GM21786 (cell line): ENCODE measurements around the gene STOML1.
A peak's percentile ranks its signal among the peaks of the same experiment; 100 is the strongest.
"Not testable (repeated sequence)": the region's sequence is repeated elsewhere in the genome, so short reads cannot be mapped to it uniquely, and the experiment has no call there.

Experiments used
- ATAC-seq: cut with Tn5 transposase; IDR thresholded peaks from one replicate; pipeline ENCODE4 v1.9.1; 2021; ENCODE audit not compliant: unreplicated experiment

STOML1 gene

DNA sequence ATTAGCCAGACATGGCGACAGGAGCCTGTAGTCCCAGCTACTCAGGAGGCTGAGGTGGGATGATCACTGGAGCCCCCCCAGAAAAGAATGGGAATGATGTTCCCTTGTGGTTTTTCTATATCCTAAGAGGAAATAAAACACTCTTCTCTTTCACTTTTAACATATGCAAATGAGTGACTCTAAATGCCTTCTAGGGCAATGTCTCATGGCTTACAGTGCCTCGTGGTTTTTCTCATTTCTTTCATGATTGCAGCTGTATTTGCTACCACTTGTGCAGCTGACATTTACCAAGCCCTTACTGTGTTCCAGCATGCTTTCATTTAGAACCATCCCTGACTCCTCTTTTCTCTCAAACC lies 26.4 kb downstream of the STOML1 start:
- peak; percentile 73 for ATAC-seq

- ATAC-seq: peak; percentile 21
Measured at GRCh38 chr15:73965094-73965757, 26.9 kb downstream of the STOML1 start.

DNA sequence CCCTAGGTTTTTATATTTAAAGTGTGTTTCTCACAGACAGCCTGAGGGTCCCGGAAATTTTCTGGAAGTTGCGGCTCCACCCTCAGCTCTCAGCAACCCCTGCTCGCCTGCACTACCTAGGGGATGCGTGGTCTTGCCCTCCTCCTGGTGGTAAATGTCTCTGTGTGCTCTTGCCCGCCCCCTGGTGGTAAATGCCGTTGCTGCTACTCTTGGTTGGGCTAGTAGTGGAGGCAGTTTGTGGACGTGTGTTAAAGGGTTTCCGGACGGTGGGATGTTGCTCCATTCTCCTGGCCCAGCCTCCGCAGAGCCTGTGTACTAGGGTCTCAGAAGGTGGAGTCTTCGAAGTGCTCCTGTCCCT lies 27.4 kb downstream of the STOML1 start:
- ATAC-seq: no peak

DNA sequence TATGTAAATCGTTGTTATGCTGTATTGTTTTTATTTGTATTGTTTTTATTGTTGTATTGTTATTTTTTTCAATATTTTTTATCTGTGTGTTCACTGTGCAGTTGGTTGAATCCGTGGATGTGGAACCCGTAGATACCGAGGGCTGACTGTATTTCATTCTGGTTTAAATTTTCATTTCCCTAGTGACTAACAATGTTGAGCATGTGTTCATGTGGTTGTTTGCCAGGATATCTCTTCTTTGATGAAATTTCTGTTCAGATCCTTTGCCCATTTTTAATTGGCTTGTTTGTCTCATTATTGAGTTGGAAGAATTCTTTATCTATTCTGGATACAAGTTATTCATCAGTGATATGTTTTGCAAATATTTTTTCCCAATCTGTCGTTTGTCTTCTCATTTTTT lies 29.7 kb downstream of the STOML1 start:
- ATAC-seq: no peak

- not testable (repeated sequence) for ATAC-seq
Measured at GRCh38 chr15:73960472-73961070, 31.5 kb downstream of the STOML1 start.

GRCh38 chr15:73959801-73960200 lies 32.3 kb downstream of the STOML1 start:
- no peak for ATAC-seq

DNA sequence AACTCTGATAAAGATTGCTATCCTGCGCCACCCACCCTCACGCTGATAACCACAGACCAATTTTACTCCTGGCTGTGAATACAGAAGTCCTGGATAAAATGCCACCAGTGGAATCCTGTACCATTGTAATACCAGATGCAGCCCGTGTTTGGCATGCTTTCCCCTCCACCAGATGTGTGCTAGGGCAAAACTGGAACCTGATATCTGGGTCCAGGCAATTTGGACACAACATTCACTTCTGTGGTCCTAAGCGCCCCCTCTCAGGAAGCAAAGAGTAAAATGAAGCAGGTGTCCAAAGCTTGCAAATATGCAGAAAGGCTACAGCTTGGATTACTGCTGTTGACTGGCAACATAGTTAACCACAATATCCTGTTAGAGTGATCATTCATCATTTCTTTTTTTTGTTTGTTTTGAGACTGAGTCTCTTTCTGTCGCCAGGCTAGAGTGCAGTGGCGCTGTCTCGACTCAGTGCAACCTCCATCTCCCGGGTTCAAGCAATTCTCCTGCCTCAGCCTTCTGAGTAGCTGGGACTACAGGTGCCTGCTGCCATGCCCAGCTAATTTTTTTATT lies 33.0 kb downstream of the STOML1 start:
- no peak for ATAC-seq

DNA sequence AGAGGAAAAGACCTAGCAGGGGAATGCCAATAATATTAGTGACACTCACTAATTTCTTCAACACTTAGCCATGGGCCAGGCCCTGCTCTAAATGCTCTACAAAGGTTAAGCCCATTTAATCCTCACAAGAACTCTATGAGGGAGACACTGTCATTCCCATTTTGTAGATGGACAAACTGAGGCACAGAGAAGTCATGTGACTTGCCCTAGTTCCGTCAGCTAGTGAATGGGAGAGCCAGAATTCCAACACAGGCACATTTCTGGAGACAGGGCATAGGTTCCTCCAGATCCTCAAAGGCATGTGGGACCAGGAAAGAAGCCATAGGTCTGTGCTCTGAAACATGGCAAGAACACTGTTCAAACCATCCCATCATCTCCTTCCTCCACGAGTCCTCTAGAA lies 34.3 kb downstream of the STOML1 start:
- no peak for ATAC-seq

- ATAC-seq: no peak
Measured at GRCh38 chr15:73957276-73957675, 34.8 kb downstream of the STOML1 start.

DNA sequence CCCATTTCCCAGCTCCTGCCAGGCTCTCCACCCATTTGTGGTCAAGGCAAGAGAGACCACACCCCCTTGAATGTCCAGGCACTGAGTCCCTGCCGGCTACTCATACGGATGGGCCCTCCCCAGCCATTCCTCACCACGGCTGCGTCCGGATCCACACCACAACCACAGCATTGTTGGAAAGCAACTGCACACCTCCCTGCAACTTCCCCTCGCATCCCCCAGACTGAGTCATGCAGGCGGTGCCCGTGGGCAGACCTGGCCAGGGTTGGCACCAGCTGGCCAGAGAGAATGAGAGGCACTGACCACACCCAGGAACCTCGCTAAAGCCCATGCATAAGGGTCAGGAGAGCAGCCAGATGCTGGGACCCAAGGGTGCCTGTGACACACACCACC lies 35.4 kb downstream of the STOML1 start:
- ATAC-seq: no peak

DNA sequence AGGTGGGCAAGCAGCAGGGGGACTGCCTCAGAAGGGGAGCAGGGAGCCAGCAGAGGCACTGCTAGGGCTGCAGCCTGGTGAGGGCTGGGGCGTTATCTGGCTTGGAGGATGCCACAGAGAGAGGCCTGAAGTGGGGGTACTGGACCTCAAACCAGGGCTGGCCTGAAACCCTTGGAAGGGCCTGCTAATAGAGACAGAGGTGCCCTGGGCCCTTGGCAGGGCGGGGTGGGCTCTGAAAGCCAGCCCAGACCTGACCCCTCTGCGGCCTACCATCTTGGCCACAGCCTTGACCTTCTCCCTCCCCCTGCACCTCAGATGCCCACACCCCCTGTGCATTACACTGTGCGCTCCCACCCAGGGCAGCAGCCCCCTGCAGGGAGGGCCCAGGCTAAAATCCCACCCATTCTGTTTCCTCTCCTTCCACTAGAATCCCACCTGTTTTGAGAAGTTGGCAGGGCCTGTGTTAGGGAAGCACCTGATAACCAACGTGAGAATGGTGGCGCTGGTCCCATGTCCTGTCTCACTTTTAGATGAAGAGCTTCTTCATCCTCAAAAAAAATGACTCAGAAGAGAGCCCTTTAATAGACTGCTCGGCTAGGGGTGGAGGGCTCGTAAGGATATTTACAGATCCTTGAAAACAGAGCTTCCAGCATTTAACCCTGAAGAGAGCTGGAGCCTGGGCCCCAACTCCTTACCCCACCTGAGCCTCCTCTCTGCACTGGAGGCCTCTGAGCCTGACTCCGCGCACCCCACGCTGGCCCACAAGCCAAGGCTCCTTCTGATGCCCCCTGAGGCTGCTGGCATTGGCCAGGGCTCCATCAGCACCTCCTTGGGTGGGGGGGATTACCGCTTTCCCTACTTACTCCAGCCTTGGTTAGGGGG lies 36.0 kb downstream of the STOML1 start:
- ATAC-seq: no peak

GRCh38 chr15:73955326-73955725 lies 36.8 kb downstream of the STOML1 start:
- ATAC-seq: no peak

GRCh38 chr15:73954188-73955145 lies 37.6 kb downstream of the STOML1 start:
- ATAC-seq: no peak

DNA sequence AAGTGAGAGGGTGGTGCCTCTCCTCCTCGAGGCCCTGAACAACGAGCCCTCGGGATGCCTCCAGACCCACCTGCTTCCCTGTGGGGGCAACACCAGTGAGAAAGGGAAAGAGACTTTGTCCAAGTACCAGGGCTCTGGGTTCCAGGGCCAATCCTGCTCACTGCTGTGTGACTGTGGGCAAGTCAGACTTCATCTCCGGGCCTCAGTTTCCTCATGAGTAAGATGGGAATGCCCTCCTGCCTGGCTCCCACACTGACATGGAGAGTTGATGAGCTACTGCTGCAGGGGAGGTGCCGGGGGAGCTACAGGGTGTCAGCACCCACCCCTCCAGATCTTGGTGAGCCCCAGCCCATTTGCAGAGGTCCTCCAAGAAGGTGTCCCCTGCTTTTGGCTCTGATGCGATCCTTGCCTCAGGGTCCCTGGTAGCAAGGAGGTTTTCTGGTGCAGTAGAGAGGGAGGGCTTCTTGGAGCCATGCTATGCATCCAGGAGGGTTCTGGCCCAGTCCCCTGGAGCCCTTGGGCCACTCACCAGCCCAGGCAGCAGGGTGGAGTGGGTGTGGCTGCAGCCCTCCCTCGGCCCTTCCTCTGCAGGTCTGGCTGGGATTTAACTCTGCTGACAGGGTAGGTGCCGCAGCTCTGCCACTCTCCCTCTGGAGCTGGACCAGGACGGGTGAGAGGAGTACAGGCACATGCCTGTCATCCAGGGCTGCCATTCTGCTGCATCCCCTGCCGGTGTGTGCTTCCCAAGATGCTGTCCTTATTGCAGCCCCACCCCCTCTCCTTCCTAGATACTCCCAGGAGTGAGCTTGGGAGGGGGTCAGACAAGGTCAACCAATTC lies 39.0 kb downstream of the STOML1 start:
- ATAC-seq: no peak

DNA sequence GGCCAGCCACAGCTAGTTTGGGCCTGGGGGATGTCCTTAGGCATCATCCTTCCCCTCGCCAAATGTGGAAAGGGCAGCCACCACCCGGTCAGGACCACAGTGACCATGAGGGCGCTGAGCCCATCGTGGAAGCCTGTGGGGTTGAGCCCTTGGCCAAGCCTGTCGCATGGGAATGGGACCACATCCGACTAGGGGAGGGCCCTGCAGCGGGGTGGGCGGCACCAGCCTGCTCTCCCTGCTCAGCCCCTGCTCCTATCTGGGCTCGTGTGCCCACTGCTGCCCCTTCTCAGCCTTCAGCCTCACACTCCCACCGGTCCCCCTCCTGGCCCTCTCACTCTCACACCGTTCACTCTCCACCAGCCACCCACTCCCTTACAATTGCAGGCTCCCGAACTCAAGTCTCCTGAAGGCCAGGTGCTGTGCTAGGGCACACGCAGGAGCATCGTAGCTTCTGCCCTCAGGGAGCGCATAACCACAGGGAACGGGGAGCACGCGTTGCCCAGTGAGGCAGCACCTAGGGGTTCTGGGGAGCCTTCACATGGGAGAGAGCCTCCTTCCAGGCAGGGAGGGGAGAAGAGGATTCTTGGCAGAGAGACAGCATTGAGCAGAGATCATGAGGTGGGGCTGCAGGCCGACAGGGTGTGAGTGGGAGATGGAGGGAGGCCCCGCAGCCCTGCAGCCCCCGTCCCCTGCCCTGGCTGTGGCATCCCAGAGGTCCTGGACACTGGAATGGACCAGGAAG lies 39.8 kb downstream of the STOML1 start:
- ATAC-seq: no peak

DNA sequence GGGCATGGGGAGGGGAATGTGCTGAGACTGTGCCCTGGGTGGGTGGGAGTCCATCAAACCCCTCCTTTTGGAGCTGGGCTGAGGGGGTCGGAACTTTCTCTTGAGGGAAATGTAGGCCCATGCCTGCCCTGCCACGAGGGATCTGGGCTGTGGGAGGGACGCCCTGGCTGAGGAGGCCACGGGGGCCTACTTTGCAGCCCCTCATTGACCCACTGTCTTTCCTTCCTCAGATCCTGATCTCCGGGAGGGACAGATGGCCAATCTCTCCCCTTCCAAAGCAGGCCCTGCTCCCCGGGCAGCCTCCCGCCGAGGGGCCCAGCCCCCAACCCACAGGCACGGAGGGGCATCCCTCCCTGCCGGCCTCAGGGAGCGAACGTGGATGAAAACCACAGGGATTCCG lies 40.5 kb downstream of the STOML1 start:
- no peak for ATAC-seq

DNA sequence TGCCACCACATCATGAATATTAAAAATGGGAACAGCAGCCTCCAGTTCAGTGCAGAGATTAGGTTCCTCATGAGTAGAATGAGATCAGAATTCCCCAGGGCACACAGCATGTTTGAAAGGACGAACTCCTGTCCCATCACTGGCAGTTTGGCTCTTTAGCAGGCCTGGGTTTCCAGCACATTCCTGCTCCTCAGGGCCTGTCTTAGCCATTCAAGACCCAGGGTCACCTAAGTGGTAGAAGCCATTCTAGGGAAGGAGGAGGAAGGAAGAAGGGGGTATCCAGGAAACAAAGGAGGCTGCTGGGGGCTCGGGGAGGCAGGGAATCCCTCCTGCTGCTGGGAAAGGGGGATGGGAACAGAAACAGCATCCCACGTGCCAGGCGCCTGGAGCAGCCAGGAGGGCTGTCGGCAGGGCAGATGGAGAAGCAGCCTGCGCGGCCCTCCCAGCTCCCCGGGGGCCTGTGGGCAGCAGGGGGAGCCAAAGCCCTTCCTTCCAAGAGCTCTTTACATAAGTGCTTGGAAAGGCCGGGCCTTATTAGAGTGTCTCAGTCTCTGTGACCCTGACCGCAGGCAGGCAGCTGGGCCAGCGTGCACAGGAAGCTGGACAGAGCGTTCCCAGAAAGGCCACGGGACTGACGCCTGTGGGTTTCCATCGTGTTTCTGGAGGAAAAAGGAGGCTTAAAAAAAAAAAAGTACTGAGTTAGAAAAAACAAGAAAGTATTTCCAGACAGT lies 41.1 kb downstream of the STOML1 start:
- no peak for ATAC-seq

DNA sequence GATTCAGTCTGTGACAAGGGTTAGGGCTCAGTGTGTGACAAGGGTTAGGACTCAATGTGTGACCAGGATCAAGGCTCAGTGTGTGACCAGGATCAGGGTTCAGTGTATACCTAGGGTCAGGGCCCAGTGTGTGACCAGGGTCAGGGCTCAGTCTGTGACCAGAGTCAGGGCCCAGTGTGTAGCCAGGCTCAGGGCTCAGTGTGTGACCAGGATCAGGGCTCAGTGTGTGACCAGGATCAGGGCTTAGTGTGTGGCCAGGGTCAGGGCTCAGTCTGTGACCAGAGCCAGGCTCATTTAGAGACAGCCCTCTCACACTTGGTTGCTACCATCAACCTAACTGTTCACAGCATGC lies 41.6 kb downstream of the STOML1 start:
- no peak for ATAC-seq

DNA sequence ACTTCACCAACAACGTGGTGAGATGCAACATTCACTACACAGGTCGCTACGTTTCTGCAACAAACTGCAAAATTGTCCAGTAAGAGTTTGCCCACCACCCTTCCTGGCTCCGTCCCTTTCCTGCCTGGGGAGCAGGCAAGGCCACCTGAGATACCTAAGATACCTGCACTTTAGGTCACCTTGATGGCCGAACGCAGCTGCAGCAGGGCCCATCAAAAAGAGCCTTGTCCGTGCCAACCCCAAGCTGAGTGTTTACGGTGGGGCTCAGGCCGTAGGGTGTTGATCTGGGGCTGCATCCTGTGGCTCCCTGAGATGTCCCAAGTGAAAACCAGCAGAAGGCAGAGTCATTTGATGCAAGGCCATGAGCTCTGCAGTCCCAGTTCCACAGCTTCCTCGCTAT lies 42.6 kb downstream of the STOML1 start:
- no peak for ATAC-seq
